ENCODE data around the gene ITGAD. TPM values are rescaled to one million over a fixed set of nuclear protein-coding genes. Genes with fewer than 3 reads are reported as not detected.

The ITGAD gene
- total and polyA plus RNA-seq, 2 of the 8 experiments (the other 6 are each of a cell fraction or from before 2014, with no cell fraction given) = 0.06 TPM; not detected in 1

DNA sequence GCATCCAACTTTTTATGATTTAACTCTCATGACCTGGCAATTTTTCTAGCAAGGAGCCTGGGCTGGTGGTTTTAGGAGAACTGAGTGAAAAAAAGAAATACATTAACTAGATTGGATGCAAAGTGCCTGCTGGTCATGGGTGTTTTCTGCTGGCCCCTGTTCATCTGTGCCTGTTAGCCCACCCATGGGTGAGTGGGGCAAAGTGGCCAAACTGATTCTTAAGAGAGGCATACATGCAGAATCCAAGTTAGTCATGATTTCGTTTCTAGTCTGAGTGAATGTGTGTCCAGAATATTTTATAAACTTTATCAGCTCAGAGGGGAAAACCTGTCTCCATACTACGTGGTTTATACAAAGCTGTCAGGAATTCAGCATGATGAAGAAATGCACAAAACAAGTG lies 4.6 kb upstream of the ITGAD start:
- Histone ChIP-seq H2BK12ac (ENCODE audit: low read depth, low read length) (no peak overlapping the region), H2BK120ac (replicated peaks; ENCODE audit: low read depth, low read length) (no peak overlapping the region), H3K9ac (replicated peaks in 1 of 4; ENCODE audit: extremely low read depth in 1 of 4, low read depth in 3 of 4, low read length in 3 of 4) (no peak overlapping the region), H4K91ac (replicated peaks; ENCODE audit: insufficient read length, low read length) (no peak overlapping the region), H3K23me2 (ENCODE audit: low read depth, low read length) (no peaks in the 10 kb centered on the region), H4K20me1 (replicated peaks in 1 of 2; ENCODE audit: control insufficient read depth in 1 of 2, insufficient read depth in 2 of 2, low read length in 2 of 2) (peaks cover 0 to 1% of the 10 kb centered on the region in 2 experiments), H3K4me2 (ENCODE audit: insufficient read depth in 1 of 2, low read depth in 2 of 2, low read length in 2 of 2) (no peak overlapping the region), H3K4me1 (replicated peaks in 1 of 4; ENCODE audit: control insufficient read depth in 3 of 4, insufficient read depth in 4 of 4, low read length in 3 of 4) (peaks cover 0 to 5% (median 2%) of the 10 kb centered on the region in 4 experiments; a peak in 2 of 7 replicates), H3K9me3 (ENCODE audit: insufficient read depth in 2 of 2, low read depth in 1 of 2, low read length in 1 of 2) (peaks cover 0 to 4% of the 10 kb centered on the region in 2 experiments; a peak in 1 of 4 replicates), H2AFZ (ENCODE audit: low read length) (no peak overlapping the region), H2BK20ac (ENCODE audit: low read length) (no peak overlapping the region), H3K56ac (replicated peaks; ENCODE audit: insufficient read length, low read depth, low read length) (no peak overlapping the region), H4K8ac (ENCODE audit: extremely low read depth, insufficient read depth, low read length) (no peak overlapping the region), H3K79me1 (ENCODE audit: low read depth, low read length) (no peaks in the 10 kb centered on the region), H3K14ac (ENCODE audit: insufficient read length) (no peak overlapping the region), H2BK15ac (ENCODE audit: low read length) (no peak overlapping the region), H3K27ac (ENCODE audit: low read depth, low read length) (no peak overlapping the region), H3K4ac (replicated peaks; ENCODE audit: insufficient read length, low read depth, low read length) (no peak overlapping the region), H3K36me3 (ENCODE audit: control insufficient read depth in 2 of 4, insufficient read depth in 4 of 4, low read length in 3 of 4) (no peaks in the 10 kb centered on the region), H2BK5ac (ENCODE audit: low read depth, low read length) (no peak overlapping the region), H3K79me2 (ENCODE audit: control insufficient read depth in 1 of 2, insufficient read depth in 2 of 2, low read length in 2 of 2) (no peaks in the 10 kb centered on the region), H3K18ac (ENCODE audit: extremely low read depth, low read length) (no peak overlapping the region), H2AK5ac (ENCODE audit: low read depth, low read length) (no peak overlapping the region), H4K5ac (ENCODE audit: insufficient read length, low read depth, low read length) (no peak overlapping the region), H3K4me3 (ENCODE audit: extremely low read depth in 1 of 4, insufficient read depth in 2 of 4, low read depth in 3 of 4, low read length in 4 of 4) (no peak overlapping the region), H3K27me3 (replicated peaks in 1 of 4; ENCODE audit: control insufficient read depth in 3 of 4, extremely low read depth in 1 of 4, insufficient read depth in 3 of 4, low read length in 3 of 4) (no peaks in the 10 kb centered on the region), H3K23ac (ENCODE audit: insufficient read length) (no peak overlapping the region)
- DNase-seq (ENCODE audit: low read depth in 1 of 2, low spot score in 2 of 2) (no peak), FAIRE-seq (no peak)
- 71% methylated on average over 2 of the region's 2 CpGs; no CpG with 5 or more reads in 1 of the 2 experiments for WGBS, 2 experiments (ENCODE audit: extremely low coverage in 1 of 2, insufficient coverage in 1 of 2, insufficient read length in 1 of 2, insufficient replicate concordance in 2 of 2, low coverage in 1 of 2, low lambda C conversion rate in 2 of 2, missing lambda C conversion rate in 1 of 2)
- ChIA-PET CTCF (ENCODE audit: partially characterized antibody) (interaction anchor here (0.6 to 0.7 kb wide), 3 partner anchors 36 to 44 kb away, joined by 3 to 6 read pairs (median 4); no protein-coding TSS in a partner anchor), POLR2A (ENCODE audit: partially characterized antibody) (interaction anchor here (0.9 kb wide), 1 partner anchor 186 kb away, joined by 3 read pairs; the partner anchor contains the start of gene PYCARD)
- TF ChIP-seq CHD1 (IDR thresholded peaks at IDR 0.05; ENCODE audit: low read depth, low read length) = no peak
- TF ChIP-seq RXRA (IDR thresholded peaks at IDR 0.05; ENCODE audit: insufficient read depth, low read depth, low read length) = no peak
- no peak for TF ChIP-seq BRCA1 (IDR thresholded peaks at IDR 0.05; ENCODE audit: low read depth, low read length)
- TF ChIP-seq SIRT6 (IDR thresholded peaks at IDR 0.05; ENCODE audit: low read length) = no peak
- TF ChIP-seq POU5F1 (IDR thresholded peaks at IDR 0.05; ENCODE audit: low read depth, low read length) = no peak
- TF ChIP-seq BACH1 (IDR thresholded peaks at IDR 0.05; ENCODE audit: low read length) = no peak
- no peak for TF ChIP-seq TAF7 (optimal IDR thresholded peaks at IDR 0.05; ENCODE audit: borderline replicate concordance, low read depth, low read length)
- TF ChIP-seq CEBPB (IDR thresholded peaks at IDR 0.05; ENCODE audit: low read depth, low read length) = no peak
- no peak for TF ChIP-seq RBBP5 (IDR thresholded peaks at IDR 0.05; ENCODE audit: borderline replicate concordance, low read depth, low read length)
- TF ChIP-seq TEAD4 (IDR thresholded peaks at IDR 0.05; ENCODE audit: low read depth, low read length) = no peak
- TF ChIP-seq CHD2 (IDR thresholded peaks at IDR 0.05; ENCODE audit: low read length) = no peak
- TF ChIP-seq TBP (IDR thresholded peaks at IDR 0.05; ENCODE audit: low read depth, low read length) = no peak
- no peak for TF ChIP-seq NRF1 (IDR thresholded peaks at IDR 0.05; ENCODE audit: low read depth, low read length)
- TF ChIP-seq PHF8 (conservative IDR thresholded peaks at IDR 0.05; ENCODE audit: low read depth, low read length) = no peak

All from H1 (cell line).